Thyroid gland (tissue), 4 donors: ENCODE data around the gene PLEKHA6.

ENCODE experiments used
- CTCF ChIP-seq, 6 experiments: fragments of 200-600 bp in 3 of 6; fragments of 450-650 bp in 3 of 6; sonication (generic) in 3 of 6; IDR thresholded peaks; one replicate each; pipeline ENCODE4 v1.5.1; 2016 to 2019; ENCODE audit warnings: antibody characterized with exemption in 6 of 6, mild to moderate bottlenecking in 2 of 6, inconsistent platforms in 1 of 6, moderate library complexity in 1 of 6
- POLR2A ChIP-seq, 2 donors: fragments of 450-650 bp; IDR thresholded peaks; one replicate each; pipeline ENCODE4 v1.6.1; 2017; ENCODE audit warnings: antibody characterized with exemption in 2 of 2, mild to moderate bottlenecking in 2 of 2, moderate library complexity in 1 of 2

GRCh38 chr1:204356997-204357396, 2.7 kb downstream of the PLEKHA6 start:
- TF ChIP-seq CTCF (IDR thresholded peaks at IDR 0.05) (no peak), POLR2A (IDR thresholded peaks at IDR 0.05) (no peak)
